Upper lobe of left lung (tissue), 6 donors: ENCODE measurements around the gene DCST2. TPM values are rescaled to one million over a fixed set of nuclear protein-coding genes. Genes with fewer than 3 reads are reported as not detected.

Experiments used
- ATAC-seq, 2 donors: fragments of 200-7000 bp; cut with Tn5 transposase; one replicate each; pipeline ENCODE4 v1.9.1; 2022; ENCODE audit warnings: mild to moderate bottlenecking in 2 of 2, moderate library complexity in 2 of 2; ENCODE audit not compliant: low FRiP score in 2 of 2
- DNase-seq, 2 donors: peaks; one replicate each; pipeline ENCODE4 v3.0.0-alpha.2; 2019 to 2020
- H3K27ac ChIP-seq, 4 donors: fragments of 200-600 bp; sonication (generic); one replicate each; pipeline ENCODE4 v1.5.1; 2016 to 2019
- H3K27me3 ChIP-seq, 4 donors: fragments of 200-600 bp; sonication (generic); one replicate each; pipeline ENCODE4 v1.5.1; 2017 to 2019
- H3K36me3 ChIP-seq, 4 donors: fragments of 200-600 bp; sonication (generic); one replicate each; pipeline ENCODE4 v1.5.1; 2016 to 2019
- H3K4me1 ChIP-seq, 4 donors: fragments of 200-600 bp; sonication (generic); one replicate each; pipeline ENCODE4 v1.5.1; 2018 to 2019
- H3K4me3 ChIP-seq, 4 donors: fragments of 200-600 bp; sonication (generic); one replicate each; pipeline ENCODE4 v1.5.1; 2017 to 2019; ENCODE audit warnings: mild to moderate bottlenecking in 2 of 4, moderate library complexity in 1 of 4
- H3K9me3 ChIP-seq, 4 donors: fragments of 200-600 bp; sonication (generic); one replicate each; pipeline ENCODE4 v1.5.1; 2018 to 2019
- EP300 ChIP-seq, 4 donors: sonication (generic); formaldehyde crosslinking; IDR thresholded peaks; one replicate each; pipeline ENCODE4 v1.5.1; 2017; ENCODE audit warnings: antibody characterized with exemption in 4 of 4, control low read depth in 2 of 4
- POLR2A ChIP-seq, 4 donors: fragments of 450-650 bp; IDR thresholded peaks; one replicate each; pipeline ENCODE4 v1.5.1; 2016 to 2017; ENCODE audit warnings: antibody characterized with exemption in 4 of 4, mild to moderate bottlenecking in 2 of 4
- POLR2AphosphoS5 ChIP-seq, 2 donors: sonication (generic); formaldehyde crosslinking; IDR thresholded peaks; one replicate each; pipeline ENCODE4 v1.5.1; 2017; ENCODE audit warnings: antibody characterized with exemption in 2 of 2
- WGBS, 2 donors: methylation state at CpG; one replicate each; pipeline ENCODE4 v1.1.5; 2017 to 2018; 5-methylcytosine and 5-hydroxymethylcytosine counted together
- total RNA-seq, 6 donors: library from RNA; depleted of rRNA in 4 of 6; stranded (reverse); fragments of >200 nt in 4 of 6; gene quantifications; one replicate each; pipeline versions ENCODE4 v1.1.0 to v1.2.1, GENCODE V29; 2016 to 2021
- TF ChIP-seq, protein P1 (sequence below), 6 experiments: fragments of 450-650 bp in 4 of 6; fragments of 200-600 bp in 2 of 6; sonication (generic) in 2 of 6; IDR thresholded peaks; one replicate each; pipeline ENCODE4 v1.5.1; 2016 to 2019; ENCODE audit warnings: antibody characterized with exemption in 6 of 6
- donor health status: DM: no; HTN: no; CAD: no; lungs with moderate emphysema.
- donor health status: DM: no; HTN: yes; CAD: no; lungs with severe emphysema.

DCST2 gene
- total RNA-seq, 6 donors from 2014 or later, result 0.49 to 2.1 (median 1.1) TPM

DNA sequence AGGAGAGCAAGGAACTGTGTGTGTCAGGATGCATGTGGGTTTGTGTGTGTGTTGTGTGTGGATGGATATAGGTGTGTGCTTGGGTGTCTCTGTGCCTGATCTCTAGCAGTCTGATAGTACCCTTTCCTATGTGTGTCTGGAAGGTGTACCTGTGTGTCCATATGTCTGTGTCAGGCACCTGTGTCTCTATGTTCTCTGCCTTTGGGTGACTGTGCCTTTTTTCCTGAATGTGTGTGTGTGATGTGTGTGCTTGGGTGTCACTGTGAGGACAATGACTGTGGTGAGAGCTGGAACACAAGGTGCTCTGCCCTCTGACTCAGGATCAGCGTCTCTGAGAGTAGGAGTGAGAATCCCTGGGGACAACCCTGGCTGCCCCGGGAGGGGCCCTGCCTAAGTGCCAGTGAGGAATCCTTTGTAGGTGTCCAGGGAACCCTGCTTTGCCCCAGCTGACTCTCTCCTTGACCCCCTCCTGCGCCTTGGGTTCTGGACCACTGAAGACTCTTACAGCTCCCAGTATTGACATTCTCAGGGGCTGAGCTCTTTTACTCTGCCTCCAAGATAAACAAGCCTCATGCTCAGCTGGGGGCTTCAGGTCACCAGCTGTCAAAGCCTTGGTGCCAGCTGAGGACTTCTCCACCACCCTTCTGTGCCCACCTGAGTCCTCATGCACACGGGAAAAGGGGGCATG is 44.3 kb upstream of the DCST2 start:
- ATAC-seq, result no peak
- peaks cover 45 to 46% (median 46%) of the 10 kb centered on the region in 4 donors for H3K4me1 ChIP-seq
- no peak for TF ChIP-seq EP300 (IDR thresholded peaks at IDR 0.05)
- TF ChIP-seq POLR2A (IDR thresholded peaks at IDR 0.05), result no peak
- no peak for TF ChIP-seq POLR2AphosphoS5 (IDR thresholded peaks at IDR 0.05)
- TF ChIP-seq, protein P1, sequence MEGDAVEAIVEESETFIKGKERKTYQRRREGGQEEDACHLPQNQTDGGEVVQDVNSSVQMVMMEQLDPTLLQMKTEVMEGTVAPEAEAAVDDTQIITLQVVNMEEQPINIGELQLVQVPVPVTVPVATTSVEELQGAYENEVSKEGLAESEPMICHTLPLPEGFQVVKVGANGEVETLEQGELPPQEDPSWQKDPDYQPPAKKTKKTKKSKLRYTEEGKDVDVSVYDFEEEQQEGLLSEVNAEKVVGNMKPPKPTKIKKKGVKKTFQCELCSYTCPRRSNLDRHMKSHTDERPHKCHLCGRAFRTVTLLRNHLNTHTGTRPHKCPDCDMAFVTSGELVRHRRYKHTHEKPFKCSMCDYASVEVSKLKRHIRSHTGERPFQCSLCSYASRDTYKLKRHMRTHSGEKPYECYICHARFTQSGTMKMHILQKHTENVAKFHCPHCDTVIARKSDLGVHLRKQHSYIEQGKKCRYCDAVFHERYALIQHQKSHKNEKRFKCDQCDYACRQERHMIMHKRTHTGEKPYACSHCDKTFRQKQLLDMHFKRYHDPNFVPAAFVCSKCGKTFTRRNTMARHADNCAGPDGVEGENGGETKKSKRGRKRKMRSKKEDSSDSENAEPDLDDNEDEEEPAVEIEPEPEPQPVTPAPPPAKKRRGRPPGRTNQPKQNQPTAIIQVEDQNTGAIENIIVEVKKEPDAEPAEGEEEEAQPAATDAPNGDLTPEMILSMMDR (IDR thresholded peaks at IDR 0.05), result no peak
- peaks cover 9 to 46% (median 37%) of the 10 kb centered on the region in 4 donors for H3K27me3 ChIP-seq
- H3K27ac ChIP-seq, result no peak overlapping the region
- no peak for DNase-seq
- no peaks in the 10 kb centered on the region for H3K9me3 ChIP-seq
- no peaks in the 10 kb centered on the region for H3K36me3 ChIP-seq
- H3K4me3 ChIP-seq, result peak overlapping the region in 1 of 4 donors; percentile 52
- 75 to 100% methylated on average over 1 to 4 of the region's 4 CpGs for WGBS, 2 donors

DNA sequence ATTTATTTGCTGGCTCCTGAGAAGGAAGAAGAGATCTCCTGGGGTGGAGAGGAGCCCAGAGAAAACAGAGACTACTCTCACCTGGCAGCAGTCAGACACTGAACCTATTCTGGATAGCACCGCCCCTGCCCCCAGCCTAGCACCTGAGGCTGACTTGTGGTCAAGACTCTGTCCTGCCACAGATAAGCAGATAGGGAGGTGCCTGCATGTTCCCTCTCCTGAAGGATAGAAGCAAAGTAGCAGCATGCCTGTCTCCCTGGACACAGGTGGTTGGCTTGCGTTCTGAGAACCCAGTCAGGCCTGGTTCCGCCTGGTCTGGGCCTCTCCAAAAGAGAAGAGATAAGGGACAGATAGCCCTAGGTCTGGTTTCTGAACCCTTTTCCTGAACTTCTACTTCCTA is 43.8 kb upstream of the DCST2 start:
- Histone ChIP-seq H3K4me3 (no peak overlapping the region), H3K4me1 (peaks cover 39 to 41% (median 40%) of the 10 kb centered on the region in 4 donors), H3K27me3 (peaks cover 8 to 40% (median 32%) of the 10 kb centered on the region in 4 donors), H3K9me3 (no peaks in the 10 kb centered on the region), H3K36me3 (no peaks in the 10 kb centered on the region), H3K27ac (no peak overlapping the region)
- no peak for TF ChIP-seq EP300 (IDR thresholded peaks at IDR 0.05)
- TF ChIP-seq, protein P1 (IDR thresholded peaks at IDR 0.05), result no peak
- TF ChIP-seq POLR2AphosphoS5 (IDR thresholded peaks at IDR 0.05), result no peak
- TF ChIP-seq POLR2A (IDR thresholded peaks at IDR 0.05), result no peak
- DNase-seq (no peak), ATAC-seq (no peak)
- 93 to 100% methylated on average over 3 of the region's 3 CpGs for whole genome bisulfite sequencing, 2 donors

DNA sequence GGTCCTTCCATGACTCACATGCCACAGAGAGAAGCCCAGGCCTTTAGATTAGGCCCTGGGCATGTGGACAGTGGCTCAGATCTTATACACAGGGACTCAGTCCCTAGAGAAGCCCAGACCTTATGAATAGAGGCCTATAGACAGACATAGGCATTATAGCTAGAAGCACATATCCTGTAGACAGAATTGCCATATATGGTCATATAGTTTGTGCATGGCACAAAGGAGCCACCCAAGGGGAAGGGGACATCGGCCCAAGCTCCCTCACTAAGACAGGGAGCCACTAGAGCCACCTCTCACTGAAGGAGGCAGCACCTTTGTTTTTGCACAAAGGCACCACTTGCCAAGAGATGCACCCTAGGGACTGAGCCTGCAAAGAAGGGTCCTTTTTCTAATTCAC is 42.8 kb upstream of the DCST2 start:
- peaks cover 5 to 30% (median 23%) of the 10 kb centered on the region in 4 donors for H3K27me3 ChIP-seq
- no peak for DNase-seq
- TF ChIP-seq POLR2A (IDR thresholded peaks at IDR 0.05), result no peak
- TF ChIP-seq, protein P1 (IDR thresholded peaks at IDR 0.05), result no peak
- no peak for TF ChIP-seq POLR2AphosphoS5 (IDR thresholded peaks at IDR 0.05)
- TF ChIP-seq EP300 (IDR thresholded peaks at IDR 0.05), result no peak
- no peak for ATAC-seq
- no peaks in the 10 kb centered on the region for H3K9me3 ChIP-seq
- no peaks in the 10 kb centered on the region for H3K36me3 ChIP-seq
- H3K4me1 ChIP-seq, result peaks cover 33 to 36% (median 34%) of the 10 kb centered on the region in 4 donors
- WGBS, 2 donors, result 75 to 77% methylated on average over 1 of the region's 1 CpG
- H3K4me3 ChIP-seq, result no peak overlapping the region
- H3K27ac ChIP-seq, result no peak overlapping the region

DNA sequence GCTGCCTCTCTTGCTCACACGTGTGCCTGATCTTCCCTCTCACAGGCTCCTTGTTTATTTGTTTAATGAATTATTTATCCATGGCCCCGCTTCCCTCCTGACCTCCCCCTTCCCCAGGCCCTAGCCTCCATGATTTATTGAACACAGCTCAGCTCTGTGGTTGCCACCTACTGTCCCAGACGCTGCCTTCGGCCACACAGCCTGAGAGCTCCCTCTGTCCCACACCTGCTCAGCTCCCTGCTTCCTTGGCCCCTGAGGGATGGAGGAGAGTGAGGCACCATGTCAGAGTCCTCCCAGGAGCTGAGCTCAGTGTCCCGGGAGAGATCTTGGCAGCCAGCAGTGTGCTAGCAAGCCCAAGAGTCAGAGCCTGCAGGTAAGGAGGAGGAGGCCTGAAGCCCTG is 42.0 kb upstream of the DCST2 start:
- 82 to 83% methylated on average over 4 of the region's 5 CpGs for WGBS, 2 donors
- Histone ChIP-seq H3K4me1 (peaks cover 31 to 36% (median 33%) of the 10 kb centered on the region in 4 donors), H3K36me3 (no peaks in the 10 kb centered on the region), H3K9me3 (no peaks in the 10 kb centered on the region), H3K27ac (no peak overlapping the region), H3K4me3 (no peak overlapping the region), H3K27me3 (peaks cover 2 to 22% (median 15%) of the 10 kb centered on the region in 4 donors)
- DNase-seq, result no peak
- no peak for ATAC-seq
- no peak for TF ChIP-seq POLR2A (IDR thresholded peaks at IDR 0.05)

DNA sequence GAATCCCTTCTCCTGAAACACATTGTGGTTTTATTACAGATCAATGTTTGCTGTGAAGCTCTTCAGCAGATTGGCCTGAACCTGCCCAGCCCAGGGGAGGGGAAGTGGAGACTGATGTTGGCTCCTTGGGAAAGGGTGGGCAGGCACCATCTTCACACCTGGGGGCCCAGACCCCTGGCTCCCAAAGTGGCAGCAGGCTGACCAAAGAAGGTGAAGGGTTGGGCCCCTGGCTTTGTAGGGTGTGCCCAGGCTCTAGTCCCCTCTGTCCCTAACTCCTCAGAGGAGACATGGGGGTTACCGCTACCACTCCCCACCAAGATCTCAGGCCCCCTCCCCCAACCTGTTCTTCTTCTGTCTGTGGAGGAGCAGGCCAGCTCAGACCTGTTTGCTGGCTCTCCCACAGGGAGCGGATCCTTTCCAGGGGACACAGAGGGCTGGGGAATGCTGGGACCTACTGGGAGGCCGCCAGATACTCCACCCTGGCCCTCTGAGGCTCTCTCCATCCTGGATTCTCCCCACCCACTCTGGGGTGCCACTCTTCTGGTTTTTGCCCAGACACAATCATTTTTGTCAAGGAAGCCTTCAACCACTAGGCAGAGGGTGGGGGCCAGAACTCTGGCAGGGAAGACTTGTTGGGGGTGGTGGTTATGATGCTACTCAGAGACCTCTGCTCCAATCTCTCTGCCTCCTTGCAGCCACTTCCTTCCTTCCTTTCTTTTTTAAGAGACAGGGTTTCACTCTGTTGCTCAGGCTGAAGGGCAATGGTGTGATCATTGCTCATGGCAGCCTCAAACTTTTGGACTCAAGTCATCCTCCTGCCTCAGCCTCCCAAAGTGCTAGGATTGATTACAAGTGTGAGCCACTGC is 40.0 kb upstream of the DCST2 start:
- ATAC-seq (no peak), DNase-seq (no peak)
- TF ChIP-seq, protein P1 (IDR thresholded peaks at IDR 0.05), result no peak
- no peak for TF ChIP-seq POLR2AphosphoS5 (IDR thresholded peaks at IDR 0.05)
- no peak for TF ChIP-seq POLR2A (IDR thresholded peaks at IDR 0.05)
- TF ChIP-seq EP300 (IDR thresholded peaks at IDR 0.05), result no peak
- peaks cover 17 to 28% (median 20%) of the 10 kb centered on the region in 4 donors for H3K4me1 ChIP-seq
- H3K27me3 ChIP-seq, result peaks cover 0 to 3% (median under 1%) of the 10 kb centered on the region in 4 donors
- H3K4me3 ChIP-seq, result no peak overlapping the region
- peaks cover 0 to 3% (median 0%) of the 10 kb centered on the region in 4 donors for H3K36me3 ChIP-seq
- 94 to 95% methylated on average over 2 to 3 of the region's 3 CpGs for WGBS, 2 donors
- no peak overlapping the region for H3K27ac ChIP-seq
- no peaks in the 10 kb centered on the region for H3K9me3 ChIP-seq
